Central memory CD8-positive, alpha-beta T cell (primary cell): ENCODE measurements around the gene TECPR1.
A peak's percentile ranks its signal among the peaks of the same experiment; 100 is the strongest.

ENCODE experiments used
- ATAC-seq: fragments of 150-1000 bp; cut with Tn5 transposase; replicated peaks from 2 replicates; pipeline ENCODE4 v1.10.0; 2022; ENCODE audit warnings: mild to moderate bottlenecking, moderate FRiP score, moderate number of reproducible peaks; ENCODE audit not compliant: poor library complexity, severe bottlenecking; ENCODE audit errors: extremely low read depth
- DNase-seq, 2 donors: peaks; one replicate each; pipeline ENCODE4 v3.0.0; 2021; ENCODE audit warnings: low spot score in 2 of 2
- H3K27ac Mint-ChIP-seq: one replicate; pipeline ENCODE4 v1.8.0; 2022; ENCODE audit warnings: low read depth, mild to moderate bottlenecking, moderate library complexity, mixed read lengths
- H3K27me3 Mint-ChIP-seq: one replicate; pipeline ENCODE4 v1.8.0; 2022; ENCODE audit warnings: mixed read lengths
- H3K36me3 Mint-ChIP-seq: one replicate; pipeline ENCODE4 v1.8.0; 2022; ENCODE audit warnings: mild to moderate bottlenecking, moderate library complexity, mixed read lengths; ENCODE audit not compliant: insufficient read depth
- H3K4me1 Mint-ChIP-seq: one replicate; pipeline ENCODE4 v1.8.0; 2022; ENCODE audit warnings: mixed read lengths
- H3K4me3 Mint-ChIP-seq: one replicate; pipeline ENCODE4 v1.8.0; 2022; ENCODE audit warnings: mild to moderate bottlenecking, moderate library complexity, mixed read lengths
- H3K9me3 Mint-ChIP-seq: one replicate; pipeline ENCODE4 v1.8.0; 2022; ENCODE audit warnings: mixed read lengths

The TECPR1 gene

GRCh38 chr7:98205162-98205845 lies 46.7 kb downstream of the TECPR1 start:
- Mint-ChIP-seq H3K9me3 (no peaks in the 10 kb centered on the region), H3K36me3 (peaks cover 23% of the 10 kb centered on the region), H3K27ac (no peak overlapping the region), H3K27me3 (no peaks in the 10 kb centered on the region), H3K4me3 (no peak overlapping the region), H3K4me1 (peaks cover 25% of the 10 kb centered on the region)
- DNase-seq = no peak
- ATAC-seq = no peak

DNA sequence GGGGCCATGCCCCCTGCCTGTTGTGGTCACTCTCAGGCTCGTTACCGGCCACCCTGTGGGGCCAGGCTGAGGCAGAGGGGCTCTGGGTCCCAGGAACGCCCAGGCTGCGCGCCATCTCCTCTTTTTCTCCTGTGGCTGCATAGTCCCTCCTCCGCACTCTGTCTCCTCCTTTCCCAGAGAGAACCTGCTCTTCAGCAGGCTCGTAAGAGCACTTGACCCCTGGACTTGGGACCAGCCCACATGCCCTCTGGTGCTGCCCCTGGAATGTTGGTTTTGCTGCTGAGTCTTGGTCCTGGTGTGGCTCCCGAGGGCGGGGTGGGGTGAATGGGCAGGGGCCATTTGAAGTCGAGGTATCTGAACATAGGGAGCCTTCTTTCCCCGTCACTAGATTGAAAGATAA lies 47.4 kb downstream of the TECPR1 start:
- Mint-ChIP-seq H3K27me3 (no peaks in the 10 kb centered on the region), H3K4me3 (no peak overlapping the region), H3K4me1 (peaks cover 31% of the 10 kb centered on the region), H3K36me3 (peaks cover 25% of the 10 kb centered on the region), H3K27ac (no peak overlapping the region), H3K9me3 (no peaks in the 10 kb centered on the region)
- ATAC-seq (no peak), DNase-seq (no peak)

GRCh38 chr7:98203964-98204605 lies 47.9 kb downstream of the TECPR1 start:
- peak overlapping the region; percentile 41 for H3K4me3 Mint-ChIP-seq
- H3K36me3 Mint-ChIP-seq = peaks cover 26% of the 10 kb centered on the region
- DNase-seq (no peak), ATAC-seq (no peak)
- H3K9me3 Mint-ChIP-seq = no peaks in the 10 kb centered on the region
- no peak overlapping the region for H3K27ac Mint-ChIP-seq
- peaks cover 31% of the 10 kb centered on the region for H3K4me1 Mint-ChIP-seq
- H3K27me3 Mint-ChIP-seq = no peaks in the 10 kb centered on the region

DNA sequence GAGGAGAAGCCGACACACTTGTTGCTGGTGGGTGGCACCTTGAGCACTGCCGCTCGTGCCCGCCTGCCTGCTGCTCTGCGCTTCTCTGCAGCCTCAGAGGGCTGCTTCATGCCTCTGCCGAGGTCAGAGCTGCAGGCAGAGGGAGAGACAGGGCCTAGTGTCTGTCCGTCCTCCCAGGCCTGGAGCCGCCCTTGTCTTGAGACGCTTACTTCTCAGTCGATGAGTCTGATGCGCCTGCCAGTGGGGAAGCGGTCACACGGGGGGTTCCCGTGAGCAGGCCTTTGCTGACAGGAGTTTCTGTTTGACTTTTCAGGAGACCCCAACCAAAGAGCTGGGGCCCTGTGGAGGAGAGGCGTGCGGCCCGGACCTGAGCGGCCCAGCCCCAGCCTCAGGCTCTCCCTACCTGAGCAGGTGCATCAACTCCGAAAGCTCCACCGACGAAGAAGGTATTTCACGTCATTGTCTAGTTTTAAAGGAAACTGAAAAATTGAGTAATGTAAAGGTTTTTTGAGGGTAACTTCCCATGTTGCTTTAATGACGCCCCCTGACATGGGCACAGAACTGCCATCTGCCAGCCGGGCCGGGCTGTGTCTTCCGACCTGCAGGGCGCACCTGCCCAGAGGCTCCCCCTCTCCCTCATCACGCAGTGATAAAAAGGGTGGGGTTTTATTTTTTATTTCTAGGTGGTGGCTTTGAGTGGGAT lies 48.6 kb downstream of the TECPR1 start:
- H3K4me3 Mint-ChIP-seq = peak overlapping the region; percentile 41
- H3K9me3 Mint-ChIP-seq = no peaks in the 10 kb centered on the region
- H3K4me1 Mint-ChIP-seq = peaks cover 31% of the 10 kb centered on the region
- H3K36me3 Mint-ChIP-seq = peaks cover 27% of the 10 kb centered on the region
- no peaks in the 10 kb centered on the region for H3K27me3 Mint-ChIP-seq
- ATAC-seq (no peak), DNase-seq (no peak)
- H3K27ac Mint-ChIP-seq = peak overlapping the region; percentile 47

DNA sequence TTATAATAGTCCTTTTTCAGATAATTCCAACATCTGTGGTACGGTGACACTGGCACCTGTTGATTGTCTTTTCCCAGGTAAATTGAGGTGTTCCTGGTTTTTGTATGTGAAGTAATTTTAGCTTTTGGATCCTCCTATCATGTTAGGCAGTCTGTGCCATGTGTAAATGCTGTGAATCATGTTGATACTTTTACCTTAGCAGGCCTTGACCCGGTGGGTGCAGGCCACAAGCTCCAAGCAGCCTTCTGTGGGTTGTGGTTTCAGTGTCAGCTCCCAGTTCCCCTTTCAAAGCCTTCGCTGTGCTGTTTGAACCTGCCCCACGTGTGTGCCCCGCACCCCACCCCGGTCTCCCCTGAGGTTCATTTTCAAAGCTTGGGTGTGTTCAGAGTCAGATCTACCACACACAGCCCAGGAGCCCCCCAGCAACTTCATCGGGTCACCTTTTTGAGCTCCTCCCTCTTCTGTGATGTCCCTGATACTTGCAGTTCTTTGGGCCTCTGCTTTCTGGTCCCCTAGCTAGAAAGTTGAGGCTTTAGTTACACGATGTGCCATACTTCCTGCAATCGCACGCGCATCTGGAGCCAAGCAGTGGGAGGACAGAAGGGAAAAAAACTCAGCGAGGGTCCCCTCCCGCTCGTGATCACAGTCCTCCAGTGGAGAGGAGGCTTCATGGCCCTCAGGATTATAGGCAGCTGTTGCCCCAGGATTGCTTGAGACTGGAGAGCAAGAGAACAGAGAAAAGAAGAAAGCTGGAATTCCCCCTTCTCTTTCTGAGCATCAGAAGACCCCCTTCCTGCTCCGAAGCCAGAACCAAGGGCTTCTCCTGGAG lies 49.5 kb downstream of the TECPR1 start:
- ATAC-seq (peak; percentile 84), DNase-seq (peak; percentile 24 to 41)
- Mint-ChIP-seq H3K4me3 (peak overlapping the region; percentile 54), H3K27me3 (no peaks in the 10 kb centered on the region), H3K27ac (peak overlapping the region; percentile 47), H3K9me3 (no peaks in the 10 kb centered on the region), H3K36me3 (peaks cover 27% of the 10 kb centered on the region), H3K4me1 (peaks cover 31% of the 10 kb centered on the region)

DNA sequence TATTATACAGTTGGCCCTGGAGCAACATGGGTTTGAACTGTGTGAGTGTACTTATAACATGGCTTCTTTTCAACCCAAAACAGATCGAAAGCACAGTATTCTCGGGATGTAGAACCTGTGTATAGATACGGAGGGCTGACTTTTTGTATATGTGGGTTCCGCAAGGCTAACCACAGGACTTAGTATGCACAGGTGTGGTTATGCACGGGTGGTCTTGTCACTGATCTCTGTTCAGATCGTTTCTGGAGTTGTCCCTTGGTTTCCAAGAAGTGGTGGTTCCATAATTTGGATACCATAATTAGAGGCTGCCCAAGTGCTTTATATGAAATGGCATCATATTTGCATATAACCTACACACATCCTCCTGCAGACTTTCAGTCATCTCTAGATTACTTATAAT lies 51.7 kb downstream of the TECPR1 start:
- DNase-seq (no peak), ATAC-seq (no peak)
- no peaks in the 10 kb centered on the region for H3K27me3 Mint-ChIP-seq
- no peaks in the 10 kb centered on the region for H3K9me3 Mint-ChIP-seq
- peaks cover 19% of the 10 kb centered on the region for H3K36me3 Mint-ChIP-seq
- peak overlapping the region; percentile 79 for H3K27ac Mint-ChIP-seq
- peaks cover 31% of the 10 kb centered on the region for H3K4me1 Mint-ChIP-seq
- H3K4me3 Mint-ChIP-seq = no peak overlapping the region

GRCh38 chr7:98199131-98199530 lies 52.9 kb downstream of the TECPR1 start:
- H3K4me1 Mint-ChIP-seq = peaks cover 31% of the 10 kb centered on the region
- peaks cover 18% of the 10 kb centered on the region for H3K36me3 Mint-ChIP-seq
- DNase-seq (no peak), ATAC-seq (no peak)
- no peaks in the 10 kb centered on the region for H3K9me3 Mint-ChIP-seq
- no peak overlapping the region for H3K27ac Mint-ChIP-seq
- H3K27me3 Mint-ChIP-seq = no peaks in the 10 kb centered on the region
- H3K4me3 Mint-ChIP-seq = no peak overlapping the region

- Mint-ChIP-seq H3K27ac (no peak overlapping the region), H3K4me3 (no peak overlapping the region), H3K4me1 (peaks cover 20% of the 10 kb centered on the region), H3K36me3 (peaks cover 30% of the 10 kb centered on the region), H3K27me3 (no peaks in the 10 kb centered on the region), H3K9me3 (no peaks in the 10 kb centered on the region)
- ATAC-seq (no peak), DNase-seq (no peak)
Observed at GRCh38 chr7:98196706-98197605, 55.1 kb downstream of the TECPR1 start.

DNA sequence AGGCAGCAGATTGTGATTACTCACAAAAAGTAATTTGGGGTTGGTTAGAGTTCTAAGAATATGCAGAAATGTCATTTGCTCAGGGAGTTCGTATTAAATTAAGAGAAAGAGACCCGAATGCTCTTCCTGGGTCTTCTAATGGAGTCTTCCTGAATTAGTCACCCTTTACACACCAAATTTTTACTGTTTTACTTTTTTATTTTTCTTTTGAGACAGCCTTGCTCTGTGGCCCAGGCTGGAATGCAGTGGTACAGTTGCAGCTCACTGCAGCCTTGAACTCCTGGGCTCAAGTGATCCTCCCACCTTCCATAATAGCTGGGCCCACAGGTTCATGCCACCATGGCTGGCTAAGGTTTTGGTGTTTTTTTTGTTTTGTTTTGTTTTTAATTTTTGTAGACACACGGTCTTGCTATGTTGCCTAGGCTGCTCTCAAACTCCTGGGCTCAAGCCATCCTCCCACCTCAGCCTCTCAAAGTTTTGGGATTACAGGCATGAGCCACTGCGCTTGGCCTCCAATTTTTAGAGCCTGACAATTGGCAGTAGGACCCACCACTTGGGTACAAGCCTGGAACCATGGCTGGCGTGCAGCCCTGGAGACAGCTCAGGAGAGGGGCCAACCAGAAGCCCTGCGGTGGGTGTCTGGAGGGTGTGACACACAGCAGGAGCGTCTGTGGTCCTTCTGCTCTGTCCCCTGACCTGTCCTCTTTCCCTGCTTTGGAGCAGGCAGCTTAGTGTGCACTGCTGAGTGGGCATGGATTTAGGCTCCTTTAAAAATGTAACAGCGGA lies 57.2 kb downstream of the TECPR1 start:
- Mint-ChIP-seq H3K27ac (no peak overlapping the region), H3K4me1 (peaks cover 1% of the 10 kb centered on the region), H3K9me3 (no peaks in the 10 kb centered on the region), H3K27me3 (no peaks in the 10 kb centered on the region), H3K36me3 (peaks cover 36% of the 10 kb centered on the region), H3K4me3 (no peak overlapping the region)
- DNase-seq (no peak), ATAC-seq (no peak)

DNA sequence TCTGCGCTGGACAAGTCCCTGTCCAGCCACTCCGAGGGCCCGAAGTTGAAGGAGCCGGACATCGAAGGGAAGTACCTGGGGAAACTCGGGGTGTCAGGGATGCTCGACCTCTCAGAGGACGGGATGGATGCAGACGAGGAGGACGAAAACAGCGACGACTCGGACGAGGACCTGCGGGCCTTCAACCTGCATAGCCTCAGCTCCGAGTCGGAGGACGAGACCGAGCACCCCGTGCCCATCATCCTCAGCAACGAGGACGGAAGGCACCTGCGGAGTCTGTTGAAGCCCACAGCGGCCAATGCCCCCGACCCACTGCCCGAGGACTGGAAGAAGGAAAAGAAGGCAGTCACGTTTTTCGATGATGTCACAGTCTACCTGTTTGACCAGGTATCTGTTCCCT lies 57.8 kb downstream of the TECPR1 start:
- no peak overlapping the region for H3K27ac Mint-ChIP-seq
- peaks cover 36% of the 10 kb centered on the region for H3K36me3 Mint-ChIP-seq
- H3K4me1 Mint-ChIP-seq = no peaks in the 10 kb centered on the region
- no peak for ATAC-seq
- no peaks in the 10 kb centered on the region for H3K27me3 Mint-ChIP-seq
- no peak overlapping the region for H3K4me3 Mint-ChIP-seq
- no peak for DNase-seq
- no peaks in the 10 kb centered on the region for H3K9me3 Mint-ChIP-seq

DNA sequence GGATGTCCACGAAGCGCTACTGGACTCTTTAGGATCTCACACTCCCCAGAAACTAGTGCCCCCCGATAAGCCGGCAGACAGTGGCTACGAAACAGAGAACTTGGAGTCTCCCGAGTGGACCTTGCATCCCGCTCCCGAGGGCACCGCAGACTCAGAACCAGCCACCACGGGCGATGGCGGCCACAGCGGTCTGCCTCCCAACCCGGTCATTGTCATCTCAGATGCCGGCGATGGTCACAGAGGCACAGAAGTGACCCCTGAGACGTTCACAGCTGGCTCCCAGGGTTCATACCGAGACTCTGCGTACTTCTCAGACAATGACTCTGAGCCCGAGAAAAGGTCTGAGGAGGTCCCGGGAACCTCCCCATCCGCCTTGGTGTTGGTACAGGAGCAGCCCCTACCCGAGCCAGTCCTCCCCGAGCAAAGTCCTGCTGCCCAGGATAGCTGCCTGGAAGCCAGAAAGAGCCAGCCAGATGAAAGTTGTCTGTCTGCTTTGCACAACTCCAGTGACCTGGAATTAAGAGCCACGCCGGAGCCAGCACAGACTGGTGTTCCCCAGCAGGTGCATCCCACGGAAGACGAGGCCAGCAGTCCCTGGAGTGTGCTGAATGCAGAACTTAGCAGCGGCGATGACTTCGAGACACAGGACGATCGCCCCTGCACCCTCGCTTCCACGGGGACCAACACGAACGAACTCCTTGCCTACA lies 58.4 kb downstream of the TECPR1 start:
- H3K4me3 Mint-ChIP-seq = no peak overlapping the region
- no peak overlapping the region for H3K27ac Mint-ChIP-seq
- H3K36me3 Mint-ChIP-seq = peaks cover 33% of the 10 kb centered on the region
- H3K27me3 Mint-ChIP-seq = no peaks in the 10 kb centered on the region
- no peaks in the 10 kb centered on the region for H3K4me1 Mint-ChIP-seq
- ATAC-seq (no peak), DNase-seq (no peak)
- H3K9me3 Mint-ChIP-seq = no peaks in the 10 kb centered on the region
